WTC11 (cell line): ENCODE measurements around the gene NCSTN. TPM values are rescaled to one million over a fixed set of nuclear protein-coding genes. Genes with fewer than 3 reads are reported as not detected.

Source experiments
- ATAC-seq: fragments of 200-7000 bp; cut with Tn5 transposase; 2 replicates; pipeline ENCODE4 v1.10.0; 2021; ENCODE audit warnings: mild to moderate bottlenecking, moderate library complexity
- CTCF ChIA-PET: fragments of 300-600 bp; sonication (Branson Sonifier 250); formaldehyde crosslinking; loops from one replicate; lab custom pipeline; 2021; ENCODE audit warnings: antibody characterized with exemption; lab: Charles Lee
- POLR2A ChIA-PET: fragments of 350-600 bp; sonication (Branson Sonifier 250); formaldehyde crosslinking; loops from one replicate; lab custom pipeline; 2021; ENCODE audit warnings: antibody characterized with exemption; lab: Charles Lee
- DNase-seq: peaks from one replicate; pipeline ENCODE4 v3.0.0; 2021; ENCODE audit warnings: low spot score
- H3K27ac Mint-ChIP-seq: 2 replicates; pipeline ENCODE4 v1.8.0; 2021; ENCODE audit warnings: mixed read lengths
- H3K27me3 Mint-ChIP-seq: 2 replicates; pipeline ENCODE4 v1.8.0; 2021; ENCODE audit warnings: low read depth, mild to moderate bottlenecking, moderate library complexity, mixed read lengths
- H3K36me3 Mint-ChIP-seq: 2 replicates; pipeline ENCODE4 v1.8.0; 2021; ENCODE audit warnings: mixed read lengths
- H3K4me1 Mint-ChIP-seq: 2 replicates; pipeline ENCODE4 v1.8.0; 2022; ENCODE audit warnings: mixed read lengths
- H3K4me3 Mint-ChIP-seq: 2 replicates; pipeline ENCODE4 v1.8.0; 2021; ENCODE audit warnings: mild to moderate bottlenecking, moderate library complexity, mixed read lengths
- H3K9me3 Mint-ChIP-seq: 2 replicates; pipeline ENCODE4 v1.8.0; 2021; ENCODE audit warnings: mixed read lengths
- EMX1 ChIP-seq: fragments of 250-450 bp; sonication (Bioruptor Pico); IDR thresholded peaks from 2 replicates; pipeline ENCODE4 v1.8.0; 2021; ENCODE audit warnings: mild to moderate bottlenecking
- GABPB1 ChIP-seq: sonication (generic); formaldehyde crosslinking; IDR thresholded peaks from 2 replicates; pipeline ENCODE4 v1.8.1; 2023; ENCODE audit warnings: mild to moderate bottlenecking, missing genetic modification reagents
- IRF2 ChIP-seq: sonication (generic); formaldehyde crosslinking; IDR thresholded peaks from 2 replicates; pipeline ENCODE4 v1.8.0; 2022; ENCODE audit warnings: low read depth, missing genetic modification reagents, borderline replicate concordance
- MXD4 ChIP-seq: fragments of 250-450 bp; sonication (Bioruptor Pico); IDR thresholded peaks from 2 replicates; pipeline ENCODE4 v1.8.0; 2021; ENCODE audit warnings: mild to moderate bottlenecking, moderate library complexity, borderline replicate concordance
- NR3C1 ChIP-seq: sonication (generic); formaldehyde crosslinking; conservative IDR thresholded peaks from 2 replicates; pipeline ENCODE4 v1.8.1; 2023; ENCODE audit warnings: low read depth, mild to moderate bottlenecking, missing genetic modification reagents
- OVOL2 ChIP-seq: fragments of 250-450 bp; sonication (Bioruptor Pico); IDR thresholded peaks from 2 replicates; pipeline ENCODE4 v1.9.0; 2021; ENCODE audit warnings: mild to moderate bottlenecking, borderline replicate concordance
- SMAD4 ChIP-seq: sonication (generic); formaldehyde crosslinking; IDR thresholded peaks from 2 replicates; pipeline ENCODE4 v1.8.0; 2022; ENCODE audit warnings: mild to moderate bottlenecking, missing genetic modification reagents
- ZNF138 ChIP-seq: sonication (generic); formaldehyde crosslinking; conservative IDR thresholded peaks from 2 replicates; pipeline ENCODE4 v1.8.1; 2022; ENCODE audit warnings: mild to moderate bottlenecking, moderate library complexity, missing genetic modification reagents
- ZNF263 ChIP-seq: sonication (generic); formaldehyde crosslinking; IDR thresholded peaks from 2 replicates; pipeline ENCODE4 v1.8.1; 2022; ENCODE audit warnings: low read depth, mild to moderate bottlenecking, moderate library complexity, missing genetic modification reagents
- ZNF423 ChIP-seq: fragments of 250-450 bp; sonication (Bioruptor Pico); IDR thresholded peaks from 2 replicates; pipeline ENCODE4 v2.1.2; 2022; ENCODE audit warnings: mild to moderate bottlenecking, moderate library complexity
- ZNF671 ChIP-seq: fragments of 250-450 bp; sonication (Bioruptor Pico); IDR thresholded peaks from 2 replicates; pipeline ENCODE4 v1.8.0; 2021; ENCODE audit warnings: mild to moderate bottlenecking
- total RNA-seq: library from RNA; stranded (reverse); gene quantifications from 3 replicates; pipeline ENCODE4 v1.2.3, GENCODE V29; 2021
- TF ChIP-seq, protein P1 (sequence below): sonication (generic); formaldehyde crosslinking; IDR thresholded peaks from 2 replicates; pipeline ENCODE4 v1.8.1; 2022; ENCODE audit warnings: low read depth, mild to moderate bottlenecking, moderate library complexity, missing genetic modification reagents, borderline replicate concordance
- TF ChIP-seq, protein P2 (sequence below): sonication (generic); formaldehyde crosslinking; IDR thresholded peaks from 2 replicates; pipeline ENCODE4 v1.8.1; 2022; ENCODE audit warnings: mild to moderate bottlenecking, missing genetic modification reagents, moderate library complexity, borderline replicate concordance
- TF ChIP-seq, protein P3 (sequence below): sonication (generic); formaldehyde crosslinking; IDR thresholded peaks from 2 replicates; pipeline ENCODE4 v1.8.0; 2022; ENCODE audit warnings: mild to moderate bottlenecking, missing genetic modification reagents
- TF ChIP-seq, protein P4 (sequence below): fragments of 250-450 bp; sonication (Bioruptor Pico); IDR thresholded peaks from 2 replicates; pipeline ENCODE4 v1.9.0; 2021; ENCODE audit warnings: mild to moderate bottlenecking
- TF ChIP-seq, protein P5 (sequence below): sonication (generic); formaldehyde crosslinking; conservative IDR thresholded peaks from 2 replicates; pipeline ENCODE4 v1.8.1; 2022; ENCODE audit warnings: mild to moderate bottlenecking, missing genetic modification reagents
- TF ChIP-seq, protein P6 (sequence below): sonication (generic); formaldehyde crosslinking; IDR thresholded peaks from 2 replicates; pipeline ENCODE4 v1.8.1; 2022; ENCODE audit warnings: low read depth, missing genetic modification reagents, borderline replicate concordance
- TF ChIP-seq, protein P7 (sequence below): sonication (generic); formaldehyde crosslinking; IDR thresholded peaks from 2 replicates; pipeline ENCODE4 v1.8.1; 2023; ENCODE audit warnings: mild to moderate bottlenecking, moderate library complexity, missing genetic modification reagents
- TF ChIP-seq, protein P8 (sequence below): fragments of 200-600 bp; IDR thresholded peaks from 2 replicates; pipeline ENCODE4 v1.8.0; 2022; ENCODE audit warnings: antibody characterized with exemption
- TF ChIP-seq, protein P9 (sequence below): sonication (generic); formaldehyde crosslinking; IDR thresholded peaks from 2 replicates; pipeline ENCODE4 v1.8.0; 2023; ENCODE audit warnings: missing genetic modification reagents

Gene NCSTN
- total RNA-seq, 1 experiment from 2014 or later = 72.7 TPM

DNA sequence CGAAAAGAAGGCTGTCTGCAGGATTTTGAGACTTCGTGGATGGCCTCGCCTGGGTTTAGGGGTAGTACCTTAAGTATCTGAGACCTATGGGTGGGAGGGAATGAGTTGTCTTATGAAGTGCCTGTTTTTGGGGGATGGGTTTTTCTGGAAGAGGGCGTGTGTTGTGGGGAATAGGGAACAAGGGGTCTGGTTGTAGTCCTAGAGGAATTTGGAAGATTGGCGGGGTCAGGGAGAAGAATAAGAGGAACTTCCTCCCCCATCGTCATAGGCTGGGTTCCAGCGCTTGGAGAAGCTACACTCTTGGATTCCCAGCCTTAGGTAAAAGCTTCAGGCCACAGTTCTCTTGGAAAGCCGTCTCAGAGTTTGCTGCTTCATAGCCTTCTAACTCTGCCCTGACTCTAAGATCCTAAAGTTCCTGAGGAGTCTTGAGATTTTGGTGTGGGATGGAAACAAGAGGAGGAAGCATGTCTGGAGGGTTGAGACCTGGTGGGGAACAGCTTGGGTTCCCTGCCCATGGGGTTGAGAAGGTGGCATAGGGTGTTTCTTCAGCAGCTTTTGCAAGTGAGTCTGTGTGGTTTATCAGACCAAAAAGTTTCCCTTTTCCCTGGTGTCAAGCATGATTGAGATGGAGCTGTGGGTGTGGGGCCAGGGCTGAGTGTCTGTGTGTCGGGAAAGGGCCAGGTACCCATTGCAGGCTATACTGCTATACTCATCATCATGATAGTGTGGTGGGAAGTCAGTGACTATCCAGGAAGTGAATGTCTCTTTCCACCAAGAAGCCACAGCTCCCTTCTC, 59.0 kb downstream of the NCSTN start:
- peak overlapping the region; percentile 86 for H3K4me3 Mint-ChIP-seq
- POLR2A ChIA-PET = no interaction called here
- H3K9me3 Mint-ChIP-seq = no peaks in the 10 kb centered on the region
- CTCF ChIA-PET = interaction anchor here (0.9 to 1.2 kb wide), 2 partner anchors 14 to 26 kb away, joined by 3 to 6 read pairs; no protein-coding TSS in a partner anchor
- ATAC-seq (no peak), DNase-seq (no peak)
- H3K27ac Mint-ChIP-seq = peak overlapping the region; percentile 41
- H3K36me3 Mint-ChIP-seq = no peaks in the 10 kb centered on the region; the same call in 1 of the 2 replicates
- TF ChIP-seq, protein P1, sequence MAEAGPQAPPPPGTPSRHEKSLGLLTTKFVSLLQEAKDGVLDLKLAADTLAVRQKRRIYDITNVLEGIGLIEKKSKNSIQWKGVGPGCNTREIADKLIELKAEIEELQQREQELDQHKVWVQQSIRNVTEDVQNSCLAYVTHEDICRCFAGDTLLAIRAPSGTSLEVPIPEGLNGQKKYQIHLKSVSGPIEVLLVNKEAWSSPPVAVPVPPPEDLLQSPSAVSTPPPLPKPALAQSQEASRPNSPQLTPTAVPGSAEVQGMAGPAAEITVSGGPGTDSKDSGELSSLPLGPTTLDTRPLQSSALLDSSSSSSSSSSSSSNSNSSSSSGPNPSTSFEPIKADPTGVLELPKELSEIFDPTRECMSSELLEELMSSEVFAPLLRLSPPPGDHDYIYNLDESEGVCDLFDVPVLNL = no peak
- TF ChIP-seq, protein P2, sequence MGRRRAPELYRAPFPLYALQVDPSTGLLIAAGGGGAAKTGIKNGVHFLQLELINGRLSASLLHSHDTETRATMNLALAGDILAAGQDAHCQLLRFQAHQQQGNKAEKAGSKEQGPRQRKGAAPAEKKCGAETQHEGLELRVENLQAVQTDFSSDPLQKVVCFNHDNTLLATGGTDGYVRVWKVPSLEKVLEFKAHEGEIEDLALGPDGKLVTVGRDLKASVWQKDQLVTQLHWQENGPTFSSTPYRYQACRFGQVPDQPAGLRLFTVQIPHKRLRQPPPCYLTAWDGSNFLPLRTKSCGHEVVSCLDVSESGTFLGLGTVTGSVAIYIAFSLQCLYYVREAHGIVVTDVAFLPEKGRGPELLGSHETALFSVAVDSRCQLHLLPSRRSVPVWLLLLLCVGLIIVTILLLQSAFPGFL = no peak
- TF ChIP-seq, protein P3, sequence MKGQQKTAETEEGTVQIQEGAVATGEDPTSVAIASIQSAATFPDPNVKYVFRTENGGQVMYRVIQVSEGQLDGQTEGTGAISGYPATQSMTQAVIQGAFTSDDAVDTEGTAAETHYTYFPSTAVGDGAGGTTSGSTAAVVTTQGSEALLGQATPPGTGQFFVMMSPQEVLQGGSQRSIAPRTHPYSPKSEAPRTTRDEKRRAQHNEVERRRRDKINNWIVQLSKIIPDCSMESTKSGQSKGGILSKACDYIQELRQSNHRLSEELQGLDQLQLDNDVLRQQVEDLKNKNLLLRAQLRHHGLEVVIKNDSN = no peak
- TF ChIP-seq, protein P4, sequence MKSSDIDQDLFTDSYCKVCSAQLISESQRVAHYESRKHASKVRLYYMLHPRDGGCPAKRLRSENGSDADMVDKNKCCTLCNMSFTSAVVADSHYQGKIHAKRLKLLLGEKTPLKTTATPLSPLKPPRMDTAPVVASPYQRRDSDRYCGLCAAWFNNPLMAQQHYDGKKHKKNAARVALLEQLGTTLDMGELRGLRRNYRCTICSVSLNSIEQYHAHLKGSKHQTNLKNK (CRISPR knock-in tag) = no peak
- TF ChIP-seq, protein P5, sequence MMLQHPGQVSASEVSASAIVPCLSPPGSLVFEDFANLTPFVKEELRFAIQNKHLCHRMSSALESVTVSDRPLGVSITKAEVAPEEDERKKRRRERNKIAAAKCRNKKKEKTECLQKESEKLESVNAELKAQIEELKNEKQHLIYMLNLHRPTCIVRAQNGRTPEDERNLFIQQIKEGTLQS (CRISPR knock-in tag) = no peak
- TF ChIP-seq, protein P6, sequence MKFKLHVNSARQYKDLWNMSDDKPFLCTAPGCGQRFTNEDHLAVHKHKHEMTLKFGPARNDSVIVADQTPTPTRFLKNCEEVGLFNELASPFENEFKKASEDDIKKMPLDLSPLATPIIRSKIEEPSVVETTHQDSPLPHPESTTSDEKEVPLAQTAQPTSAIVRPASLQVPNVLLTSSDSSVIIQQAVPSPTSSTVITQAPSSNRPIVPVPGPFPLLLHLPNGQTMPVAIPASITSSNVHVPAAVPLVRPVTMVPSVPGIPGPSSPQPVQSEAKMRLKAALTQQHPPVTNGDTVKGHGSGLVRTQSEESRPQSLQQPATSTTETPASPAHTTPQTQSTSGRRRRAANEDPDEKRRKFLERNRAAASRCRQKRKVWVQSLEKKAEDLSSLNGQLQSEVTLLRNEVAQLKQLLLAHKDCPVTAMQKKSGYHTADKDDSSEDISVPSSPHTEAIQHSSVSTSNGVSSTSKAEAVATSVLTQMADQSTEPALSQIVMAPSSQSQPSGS (CRISPR knock-in tag) = no peak
- no peak for TF ChIP-seq ZNF423
- TF ChIP-seq, protein P7, sequence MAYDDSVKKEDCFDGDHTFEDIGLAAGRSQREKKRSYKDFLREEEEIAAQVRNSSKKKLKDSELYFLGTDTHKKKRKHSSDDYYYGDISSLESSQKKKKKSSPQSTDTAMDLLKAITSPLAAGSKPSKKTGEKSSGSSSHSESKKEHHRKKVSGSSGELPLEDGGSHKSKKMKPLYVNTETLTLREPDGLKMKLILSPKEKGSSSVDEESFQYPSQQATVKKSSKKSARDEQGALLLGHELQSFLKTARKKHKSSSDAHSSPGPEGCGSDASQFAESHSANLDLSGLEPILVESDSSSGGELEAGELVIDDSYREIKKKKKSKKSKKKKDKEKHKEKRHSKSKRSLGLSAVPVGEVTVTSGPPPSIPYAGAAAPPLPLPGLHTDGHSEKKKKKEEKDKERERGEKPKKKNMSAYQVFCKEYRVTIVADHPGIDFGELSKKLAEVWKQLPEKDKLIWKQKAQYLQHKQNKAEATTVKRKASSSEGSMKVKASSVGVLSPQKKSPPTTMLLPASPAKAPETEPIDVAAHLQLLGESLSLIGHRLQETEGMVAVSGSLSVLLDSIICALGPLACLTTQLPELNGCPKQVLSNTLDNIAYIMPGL (CRISPR knock-in tag) = no peak
- TF ChIP-seq ZNF138 = no peak
- no peak for TF ChIP-seq ZNF263
- no peak for TF ChIP-seq OVOL2 (CRISPR knock-in tag)
- TF ChIP-seq, protein P8, sequence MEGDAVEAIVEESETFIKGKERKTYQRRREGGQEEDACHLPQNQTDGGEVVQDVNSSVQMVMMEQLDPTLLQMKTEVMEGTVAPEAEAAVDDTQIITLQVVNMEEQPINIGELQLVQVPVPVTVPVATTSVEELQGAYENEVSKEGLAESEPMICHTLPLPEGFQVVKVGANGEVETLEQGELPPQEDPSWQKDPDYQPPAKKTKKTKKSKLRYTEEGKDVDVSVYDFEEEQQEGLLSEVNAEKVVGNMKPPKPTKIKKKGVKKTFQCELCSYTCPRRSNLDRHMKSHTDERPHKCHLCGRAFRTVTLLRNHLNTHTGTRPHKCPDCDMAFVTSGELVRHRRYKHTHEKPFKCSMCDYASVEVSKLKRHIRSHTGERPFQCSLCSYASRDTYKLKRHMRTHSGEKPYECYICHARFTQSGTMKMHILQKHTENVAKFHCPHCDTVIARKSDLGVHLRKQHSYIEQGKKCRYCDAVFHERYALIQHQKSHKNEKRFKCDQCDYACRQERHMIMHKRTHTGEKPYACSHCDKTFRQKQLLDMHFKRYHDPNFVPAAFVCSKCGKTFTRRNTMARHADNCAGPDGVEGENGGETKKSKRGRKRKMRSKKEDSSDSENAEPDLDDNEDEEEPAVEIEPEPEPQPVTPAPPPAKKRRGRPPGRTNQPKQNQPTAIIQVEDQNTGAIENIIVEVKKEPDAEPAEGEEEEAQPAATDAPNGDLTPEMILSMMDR = no peak
- no peak for TF ChIP-seq EMX1
- TF ChIP-seq MXD4 = no peak
- TF ChIP-seq, protein P9, sequence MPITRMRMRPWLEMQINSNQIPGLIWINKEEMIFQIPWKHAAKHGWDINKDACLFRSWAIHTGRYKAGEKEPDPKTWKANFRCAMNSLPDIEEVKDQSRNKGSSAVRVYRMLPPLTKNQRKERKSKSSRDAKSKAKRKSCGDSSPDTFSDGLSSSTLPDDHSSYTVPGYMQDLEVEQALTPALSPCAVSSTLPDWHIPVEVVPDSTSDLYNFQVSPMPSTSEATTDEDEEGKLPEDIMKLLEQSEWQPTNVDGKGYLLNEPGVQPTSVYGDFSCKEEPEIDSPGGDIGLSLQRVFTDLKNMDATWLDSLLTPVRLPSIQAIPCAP (CRISPR knock-in tag) = no peak
- no peak for TF ChIP-seq SMAD4
- TF ChIP-seq IRF2 (CRISPR knock-in tag) = no peak
- TF ChIP-seq GABPB1 (CRISPR knock-in tag) = no peak
- TF ChIP-seq ZNF671 (CRISPR knock-in tag) = no peak
- no peak for TF ChIP-seq NR3C1 (CRISPR knock-in tag)
- TF ChIP-seq, all 79 proteins: peak for 0
- H3K27me3 Mint-ChIP-seq = no peaks in the 10 kb centered on the region; the same call in 1 of the 2 replicates
- H3K4me1 Mint-ChIP-seq = peaks cover 69% of the 10 kb centered on the region
